ENCODE measurements around the gene KDM4E. TPM values are rescaled to one million over a fixed set of nuclear protein-coding genes. Genes with fewer than 3 reads are reported as not detected.

KDM4E gene
- total RNA-seq, 1 donor from 2014 or later = not detected

GRCh38 chr11:95050595-95051202 is 25.6 kb downstream of the KDM4E start:
- H3K4me3 ChIP-seq (ENCODE audit: low read depth, low read length) = no peak overlapping the region

GRCh38 chr11:95054356-95054755 is 29.3 kb downstream of the KDM4E start:
- no peak for DNase-seq (ENCODE audit: low read depth)
- H3K4me3 ChIP-seq (ENCODE audit: low read depth, low read length) = no peak overlapping the region
- no peak for TF ChIP-seq CTCF (conservative IDR thresholded peaks at IDR 0.05; ENCODE audit: low read depth, low read length)

More at GRCh38 chr11:95050595-95051202, 25.6 kb downstream of the KDM4E start:
- no peak for DNase-seq (ENCODE audit: low read depth)
- TF ChIP-seq CTCF (conservative IDR thresholded peaks at IDR 0.05; ENCODE audit: low read depth, low read length) = no peak

GRCh38 chr11:95055283-95055897 is 30.3 kb downstream of the KDM4E start:
- TF ChIP-seq CTCF (conservative IDR thresholded peaks at IDR 0.05; ENCODE audit: low read depth, low read length) = no peak
- DNase-seq (ENCODE audit: low read depth) = no peak

GRCh38 chr11:95057959-95058358 is 32.9 kb downstream of the KDM4E start:
- no peak for DNase-seq (ENCODE audit: low read depth)
- no peak overlapping the region for H3K4me3 ChIP-seq (ENCODE audit: low read depth, low read length)
- no peak for TF ChIP-seq CTCF (conservative IDR thresholded peaks at IDR 0.05; ENCODE audit: low read depth, low read length)

More at GRCh38 chr11:95055283-95055897, 30.3 kb downstream of the KDM4E start:
- H3K4me3 ChIP-seq (ENCODE audit: low read depth, low read length) = no peak overlapping the region

GRCh38 chr11:95058621-95059020 is 33.6 kb downstream of the KDM4E start:
- DNase-seq (ENCODE audit: low read depth) = no peak
- no peak for TF ChIP-seq CTCF (conservative IDR thresholded peaks at IDR 0.05; ENCODE audit: low read depth, low read length)
- no peak overlapping the region for H3K4me3 ChIP-seq (ENCODE audit: low read depth, low read length)

- DNase-seq (ENCODE audit: low read depth) = no peak
- TF ChIP-seq CTCF (conservative IDR thresholded peaks at IDR 0.05; ENCODE audit: low read depth, low read length) = no peak
- no peak overlapping the region for H3K4me3 ChIP-seq (ENCODE audit: low read depth, low read length)
Observed at GRCh38 chr11:95059046-95059445, 34.0 kb downstream of the KDM4E start.

GRCh38 chr11:95065336-95065735 is 40.3 kb downstream of the KDM4E start:
- no peak for DNase-seq (ENCODE audit: low read depth)
- TF ChIP-seq CTCF (conservative IDR thresholded peaks at IDR 0.05; ENCODE audit: low read depth, low read length) = no peak
- no peak overlapping the region for H3K4me3 ChIP-seq (ENCODE audit: low read depth, low read length)
